HG03060 (cell line): ENCODE results near the gene MPC1L.

Experiments
- ATAC-seq: cut with Tn5 transposase; IDR thresholded peaks from one replicate; pipeline ENCODE4 v1.9.1; 2021; ENCODE audit warnings: low read depth, moderate number of reproducible peaks; ENCODE audit not compliant: unreplicated experiment

MPC1L gene

DNA sequence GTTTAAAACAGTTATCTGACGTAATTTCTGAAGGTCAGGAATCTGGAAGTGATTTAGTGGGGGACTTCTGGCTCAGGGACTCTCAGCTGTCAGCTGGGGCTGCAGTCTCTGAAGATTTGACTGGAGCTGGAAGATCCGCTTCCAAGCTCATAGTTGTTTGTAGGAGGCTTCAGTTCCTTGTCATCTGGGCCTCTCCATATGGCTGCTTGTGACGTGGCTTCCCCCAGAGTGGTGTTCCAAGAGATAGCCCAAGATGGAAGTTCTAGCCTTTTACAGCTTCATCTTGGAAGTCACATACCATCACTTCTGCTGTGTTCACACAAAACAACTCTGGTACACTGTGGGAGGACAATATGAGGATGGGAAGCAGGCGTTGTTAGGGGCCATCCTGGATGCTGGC lies 2.1 kb downstream of the MPC1L start:
- ATAC-seq: no peak

DNA sequence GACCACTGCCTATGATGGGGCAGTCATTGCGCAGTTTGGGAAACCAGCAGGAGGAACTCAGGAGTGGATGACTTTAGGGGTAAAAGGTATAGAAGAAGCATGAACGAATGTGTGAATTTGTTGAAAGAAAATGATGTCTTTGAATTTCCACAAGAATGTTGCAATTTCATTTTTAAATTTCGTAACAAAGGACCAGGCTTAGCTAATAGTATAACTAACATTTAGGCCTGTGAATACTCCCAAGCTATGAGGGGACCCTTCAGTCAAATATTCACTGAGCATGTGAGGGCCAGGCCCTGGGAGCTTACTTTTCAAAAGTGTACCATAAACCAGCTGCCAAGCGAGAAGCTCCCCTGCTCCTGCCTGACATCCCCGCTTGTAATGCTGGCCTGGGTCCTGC lies 5.3 kb downstream of the MPC1L start:
- no peak for ATAC-seq

DNA sequence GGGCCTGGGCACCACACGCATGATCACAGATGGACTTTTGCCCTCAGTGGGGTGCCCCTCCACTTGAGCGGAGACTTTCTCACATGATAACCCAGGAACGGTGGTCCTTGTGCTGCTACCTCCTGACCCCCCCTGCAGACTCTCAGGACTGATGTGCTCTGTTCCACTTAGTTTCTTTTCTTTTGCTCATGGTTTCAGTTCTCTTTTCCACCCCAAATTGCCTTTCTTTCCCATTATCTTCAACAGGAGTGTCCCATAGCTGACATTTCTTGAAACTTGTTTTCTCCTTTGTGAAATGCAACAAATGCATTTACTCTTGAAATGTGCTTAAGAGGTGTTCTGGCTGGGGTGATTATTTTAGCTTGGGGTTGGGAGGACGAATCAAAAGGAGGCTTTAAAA lies 9.0 kb downstream of the MPC1L start:
- ATAC-seq: no peak

DNA sequence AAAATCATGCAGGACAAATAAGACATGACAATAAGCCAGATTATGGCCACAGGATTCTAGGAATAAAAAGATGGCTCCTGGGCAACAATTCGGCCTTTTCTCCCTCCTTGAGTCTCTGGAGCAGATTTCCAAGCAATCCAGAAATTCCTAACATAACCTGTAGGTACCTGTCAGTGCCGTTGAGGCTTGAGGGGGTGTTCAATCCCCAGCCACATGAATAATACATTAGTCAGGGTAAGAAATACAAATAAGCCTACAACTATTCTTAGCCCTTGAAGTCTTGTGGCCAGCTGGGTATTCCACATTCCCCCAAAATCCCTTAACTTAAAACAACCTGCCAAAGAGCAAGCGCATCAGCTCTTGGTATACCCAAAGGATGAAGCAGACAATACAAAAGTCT lies 14.5 kb downstream of the MPC1L start:
- no peak for ATAC-seq

DNA sequence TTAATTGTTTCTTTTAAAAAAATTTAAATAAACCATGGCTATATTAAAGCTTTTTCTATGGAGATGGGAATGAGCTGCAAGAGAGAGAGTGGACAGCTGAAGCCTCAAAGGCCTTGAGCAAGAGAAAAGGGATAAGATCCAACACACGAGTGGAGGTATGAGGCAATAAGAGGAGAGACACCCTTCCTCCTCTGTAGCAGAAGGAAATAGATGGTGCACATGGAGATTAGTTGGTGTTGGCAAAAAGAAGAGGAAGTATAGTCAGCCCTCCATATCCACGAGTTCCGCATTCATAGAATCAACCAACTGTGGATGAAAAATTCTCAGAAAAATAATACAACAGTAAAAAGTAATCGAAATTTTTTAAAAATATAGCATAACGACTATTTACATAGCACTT lies 20.9 kb downstream of the MPC1L start:
- no peak for ATAC-seq

DNA sequence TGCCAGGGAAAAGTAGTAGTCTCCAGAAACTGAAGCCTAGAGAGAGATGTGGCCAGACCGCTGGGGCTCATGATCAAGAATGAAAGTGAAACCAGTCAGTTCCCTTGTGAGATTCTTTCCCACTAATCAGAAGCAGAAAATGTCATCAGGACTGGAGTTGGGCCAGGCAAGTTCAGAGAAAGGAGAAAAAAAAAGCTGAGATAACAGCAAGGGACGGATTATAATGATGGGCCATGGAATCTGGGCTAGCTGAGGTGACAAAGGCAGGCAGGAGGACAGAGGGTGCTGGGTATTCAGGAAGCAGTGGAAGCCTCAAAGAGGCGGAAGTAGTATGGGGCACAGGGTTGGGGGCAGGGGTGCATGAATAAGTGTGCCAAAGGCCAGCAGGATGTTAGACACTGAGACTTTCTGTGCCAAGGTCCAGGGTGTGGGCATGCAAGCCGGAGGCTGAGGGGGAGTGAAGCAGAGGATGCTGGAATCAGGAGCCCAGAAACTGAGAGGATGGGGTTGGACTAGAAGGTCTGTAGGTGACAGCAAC lies 21.7 kb downstream of the MPC1L start:
- ATAC-seq: no peak

DNA sequence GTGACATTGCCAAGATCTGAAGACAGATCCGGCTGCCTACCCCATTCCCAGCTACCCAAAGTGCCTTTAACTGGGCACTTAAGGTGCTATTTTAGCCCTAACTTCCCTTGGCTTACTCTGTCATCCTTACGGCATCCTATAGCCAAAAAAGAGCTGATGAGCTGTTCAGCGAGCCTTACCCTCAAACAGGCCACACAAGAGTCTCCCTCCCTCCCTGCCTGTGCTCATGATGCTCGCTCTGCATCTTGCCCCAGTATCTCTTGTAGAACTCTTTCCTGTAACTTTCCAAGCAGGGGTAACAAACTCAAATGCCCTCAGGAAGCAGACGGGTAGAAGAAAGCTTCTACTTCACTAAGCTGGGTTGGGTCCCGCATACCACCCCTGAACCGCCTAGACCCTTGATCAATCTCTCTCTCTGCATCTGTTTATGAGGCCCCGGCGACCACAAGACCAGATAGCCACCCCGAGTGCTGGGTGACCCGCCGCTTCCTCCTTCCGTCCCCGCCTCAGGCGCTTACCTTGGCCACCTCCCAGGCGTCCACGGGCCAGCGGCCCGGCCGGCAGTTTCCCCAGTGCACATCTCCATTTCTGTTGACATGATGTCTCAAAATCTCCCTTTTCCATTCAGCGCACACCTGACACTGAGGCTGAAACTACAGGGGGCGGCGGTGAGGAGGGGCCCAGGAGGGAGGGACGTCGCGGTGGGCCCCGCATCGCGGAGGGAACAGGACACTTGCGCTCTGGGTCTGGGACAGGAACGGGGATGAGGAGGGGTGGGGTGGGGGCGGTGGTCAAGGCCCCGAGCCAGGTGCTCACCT lies 23.5 kb downstream of the MPC1L start:
- no peak for ATAC-seq

DNA sequence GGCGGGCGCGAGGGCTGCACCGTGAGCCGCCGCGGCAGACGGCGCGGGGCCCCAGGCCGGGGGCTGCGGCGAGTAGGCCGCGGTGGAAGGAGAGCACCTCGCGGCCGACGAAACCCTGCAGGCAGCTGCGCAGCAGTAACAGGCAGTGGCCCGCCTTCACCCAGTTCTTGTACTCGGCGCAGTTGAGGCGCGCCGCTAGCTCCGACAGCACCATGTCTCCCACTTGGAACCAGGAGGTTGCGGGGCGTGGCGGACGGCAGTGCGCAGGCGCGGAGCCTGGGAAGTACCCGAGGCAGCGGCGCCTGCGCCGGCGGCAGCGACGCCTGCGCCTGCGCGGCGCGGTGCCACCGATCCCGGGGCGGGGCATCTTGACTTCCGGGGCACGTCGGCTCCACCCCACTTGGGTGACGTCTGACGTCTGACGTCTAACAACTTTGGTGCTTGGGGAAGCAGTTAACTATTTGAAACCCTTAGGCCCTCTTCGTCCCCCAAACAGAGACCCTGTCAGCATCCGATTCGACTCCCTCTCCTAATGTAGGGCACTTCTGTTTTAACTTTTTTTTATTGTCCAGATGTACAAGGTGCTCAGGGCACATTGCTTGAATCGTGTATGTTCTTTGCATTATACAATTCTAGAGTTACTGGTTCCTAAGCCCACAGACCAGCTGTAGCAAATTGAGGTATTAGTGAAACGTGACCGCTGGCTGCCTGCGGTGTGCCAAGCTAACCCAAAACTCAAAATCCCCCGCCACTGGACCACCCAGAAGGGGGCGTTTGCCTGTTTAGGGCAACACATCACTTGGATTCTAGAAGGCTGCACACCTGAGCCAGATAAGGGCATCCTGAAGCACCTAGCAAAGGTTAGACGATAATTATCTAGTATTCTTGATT lies 24.3 kb downstream of the MPC1L start, which contains the start of gene CXorf38:
TSS of gene CXorf38 (minus strand) at position 255 of the 891 bp plus-strand sequence. CDS start at position 214, 41 bp downstream.
- ATAC-seq: no peak

DNA sequence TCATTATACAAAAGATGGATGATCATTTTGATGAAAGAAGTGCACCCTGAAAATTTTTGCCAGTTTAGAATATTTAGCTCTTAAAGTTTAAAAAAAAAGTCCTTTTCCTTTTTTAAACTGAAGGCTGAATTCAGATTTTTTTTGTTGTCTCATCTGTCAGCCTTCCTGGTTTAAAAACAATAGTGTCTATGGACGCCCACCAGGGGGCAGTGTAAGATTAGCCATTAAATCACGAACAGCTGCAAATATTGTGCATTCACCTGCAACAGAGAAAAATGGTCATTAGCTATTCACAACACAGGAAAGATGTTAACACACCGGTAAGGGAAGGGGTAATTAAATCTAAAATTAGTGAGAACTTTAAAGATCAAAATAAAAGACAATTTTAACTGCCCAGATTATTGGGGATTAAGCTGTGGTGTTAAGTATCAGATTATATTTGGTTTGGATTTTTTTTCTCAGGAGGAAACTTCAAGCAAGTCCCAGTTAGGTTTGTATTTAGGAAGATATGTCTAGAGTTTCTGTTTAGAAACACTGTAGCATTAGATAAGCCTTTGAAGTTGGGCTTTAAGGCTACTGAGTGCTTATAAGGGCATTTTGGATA lies 28.5 kb downstream of the MPC1L start:
- no peak for ATAC-seq

DNA sequence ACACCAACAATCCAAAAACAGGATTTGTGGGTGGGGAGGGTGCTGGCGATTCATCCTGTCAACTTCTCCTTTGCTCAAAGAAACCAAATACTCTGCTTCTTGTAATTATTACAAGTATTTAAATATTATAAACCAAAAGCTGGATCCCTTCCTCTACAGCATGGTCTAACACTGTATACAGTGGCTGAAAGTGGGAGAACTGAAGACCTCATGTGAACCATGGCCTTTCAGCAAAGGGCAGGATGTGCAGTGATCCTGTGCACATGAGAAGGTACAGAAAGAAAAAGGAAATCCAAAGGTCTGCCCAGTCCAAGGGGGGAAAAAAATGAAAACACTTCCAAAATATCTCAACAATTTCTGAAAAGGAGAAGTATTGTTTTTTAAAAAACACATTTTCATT lies 29.4 kb downstream of the MPC1L start:
- no peak for ATAC-seq

DNA sequence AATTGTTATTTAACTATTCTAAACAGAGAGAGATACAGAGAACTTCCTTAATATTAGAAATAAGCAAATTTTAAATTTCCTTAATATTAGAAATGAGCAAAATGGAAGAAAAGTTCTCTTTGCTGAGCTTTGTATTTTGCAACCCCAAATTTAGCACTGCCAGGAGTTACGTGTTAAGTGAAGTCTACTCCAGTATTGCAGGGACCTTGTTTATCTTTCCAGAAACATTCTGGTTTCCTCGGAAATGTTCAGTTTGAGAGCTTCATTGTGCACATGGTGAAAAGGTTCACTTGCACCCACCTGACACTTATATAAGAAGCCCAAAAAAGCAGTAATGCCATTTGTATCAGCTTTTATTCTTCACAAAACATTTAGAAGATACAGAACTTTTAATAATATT lies 30.3 kb downstream of the MPC1L start:
- no peak for ATAC-seq

DNA sequence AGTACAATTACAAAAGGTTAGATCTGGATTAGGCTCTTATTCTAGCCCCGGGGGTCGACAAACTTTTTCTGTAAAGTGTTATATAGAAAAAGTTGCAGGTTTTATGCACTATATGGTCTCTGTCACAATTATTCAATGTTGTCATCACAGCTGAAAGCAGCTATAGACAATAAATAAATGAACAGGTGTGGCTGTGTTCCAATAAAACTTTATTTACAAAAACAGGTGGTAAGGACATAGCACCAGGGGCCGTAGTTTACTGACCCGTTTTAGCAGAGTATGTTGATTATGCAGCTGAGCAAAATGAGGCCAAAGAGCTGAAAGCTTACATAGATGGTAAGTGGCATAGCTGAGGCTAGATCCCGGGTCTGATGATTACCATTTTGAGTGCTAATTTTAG lies 37.2 kb downstream of the MPC1L start:
- no peak for ATAC-seq

DNA sequence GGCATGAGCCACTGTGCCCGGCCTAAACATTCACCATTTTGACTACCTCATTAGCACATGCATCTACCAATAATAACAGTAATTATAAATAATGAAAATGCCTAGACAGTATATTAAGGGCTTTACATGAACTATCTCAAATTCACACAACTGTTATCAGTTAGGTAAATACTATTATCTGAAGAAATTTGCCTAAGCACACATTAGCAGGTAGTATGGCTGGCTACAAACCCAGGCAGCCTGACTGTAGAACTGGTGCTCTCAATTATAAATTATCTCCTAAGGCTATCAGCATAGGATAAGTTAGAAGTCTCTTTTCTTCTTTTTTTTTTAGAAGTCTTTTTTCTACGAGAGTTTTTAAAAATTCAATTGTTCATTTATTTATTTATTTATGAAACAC lies 38.3 kb downstream of the MPC1L start:
- ATAC-seq: no peak

DNA sequence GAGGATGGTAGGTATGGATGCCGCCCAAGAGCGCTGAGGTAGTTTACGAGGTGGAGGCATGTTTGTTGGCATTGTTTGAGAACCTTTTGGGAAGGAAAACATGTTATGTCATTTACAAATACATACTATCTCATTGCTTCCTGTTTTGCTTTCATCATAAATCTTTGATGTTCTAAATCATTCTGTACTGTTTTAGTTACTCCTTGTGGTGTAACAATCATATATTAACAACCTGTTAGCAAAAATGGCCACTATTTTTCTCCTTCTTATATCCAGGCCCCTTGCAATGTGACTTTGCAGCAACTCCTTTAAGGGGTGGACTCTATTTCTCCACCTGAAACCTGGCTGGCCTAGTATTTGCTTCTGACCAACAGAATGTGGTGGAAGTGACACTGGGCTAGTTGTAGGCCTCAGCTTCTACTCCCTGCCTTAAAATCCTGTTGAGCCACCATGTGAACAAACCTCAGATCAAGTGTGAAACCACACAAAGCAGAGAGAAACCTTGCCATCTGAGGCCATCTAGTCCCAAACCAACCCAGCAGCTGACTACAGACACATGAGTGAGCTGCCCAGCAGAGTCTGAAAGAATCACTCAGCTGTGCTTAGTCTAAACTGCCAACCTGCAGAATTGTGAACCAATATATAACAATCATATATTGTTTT lies 40.0 kb downstream of the MPC1L start:
- no peak for ATAC-seq

DNA sequence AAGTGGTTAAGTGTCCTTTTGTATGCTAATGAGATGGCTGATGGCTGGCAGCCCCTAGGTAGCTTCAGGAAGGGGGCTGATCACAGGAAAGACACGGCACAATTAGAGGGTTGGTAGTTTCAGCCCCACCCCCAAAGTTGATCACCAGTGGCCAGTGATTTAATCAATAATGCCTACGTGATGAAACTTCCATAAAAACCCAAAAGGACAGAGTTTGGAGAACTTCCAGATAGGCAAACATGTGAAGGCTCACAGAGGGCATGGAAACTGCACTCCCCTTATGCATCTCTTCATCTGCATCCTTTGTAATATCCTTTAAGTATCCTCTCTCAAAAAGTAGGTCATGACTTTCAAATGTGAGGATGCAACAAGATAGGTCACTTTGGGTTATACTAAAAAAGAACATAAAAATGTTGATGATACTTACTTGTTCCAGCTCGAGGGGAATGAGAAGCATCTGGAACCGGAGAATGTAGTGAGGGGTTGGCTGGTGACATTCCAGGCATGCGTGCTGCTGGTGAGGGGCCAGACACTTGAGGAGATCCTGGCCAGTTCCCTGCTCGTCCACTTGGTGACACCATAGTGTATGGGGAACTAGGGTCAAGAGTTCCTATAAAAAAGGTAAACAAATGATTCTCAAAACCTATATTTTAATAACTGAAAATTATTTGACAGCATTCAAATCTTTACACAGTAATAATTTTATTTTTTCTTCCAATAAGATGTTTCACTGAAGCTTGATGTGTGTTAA lies 40.8 kb downstream of the MPC1L start:
- ATAC-seq: no peak

DNA sequence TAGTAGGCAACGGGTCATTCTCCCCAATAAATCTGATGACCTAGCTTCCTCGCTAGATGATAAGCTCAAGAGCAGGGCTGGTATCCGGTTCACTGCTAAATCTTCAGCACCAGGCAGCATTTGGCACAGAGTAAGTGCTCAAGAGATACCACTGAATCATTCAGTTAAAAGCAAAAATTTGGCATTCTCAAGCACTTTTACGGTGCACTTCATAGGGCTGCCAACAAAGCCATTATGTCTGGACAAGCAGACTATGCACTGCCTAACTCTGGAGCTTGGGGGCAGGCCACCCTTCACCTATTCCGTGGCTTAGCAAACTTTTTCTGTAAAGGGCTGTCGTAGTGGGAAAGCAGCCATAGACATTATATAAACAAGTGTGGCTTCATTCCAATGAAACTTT lies 47.9 kb downstream of the MPC1L start:
- ATAC-seq: no peak
